GM19324 (cell line): ENCODE data around the gene PRSS36.
"Not testable (repeated sequence)": the region's sequence is repeated elsewhere in the genome, so short reads cannot be mapped to it uniquely, and the experiment has no call there.

Experiments
- ATAC-seq: cut with Tn5 transposase; IDR thresholded peaks from one replicate; pipeline ENCODE4 v1.9.1; 2021; ENCODE audit warnings: mild to moderate bottlenecking, moderate library complexity; ENCODE audit not compliant: unreplicated experiment, low FRiP score

Gene PRSS36

GRCh38 chr16:31143011-31143693 is 6.7 kb downstream of the PRSS36 start:
- ATAC-seq = no peak

GRCh38 chr16:31142109-31143010 is 7.5 kb downstream of the PRSS36 start:
- peak; percentile 92 for ATAC-seq

- ATAC-seq = no peak
Observed at GRCh38 chr16:31141489-31142108, 8.3 kb downstream of the PRSS36 start.

- not testable (repeated sequence) for ATAC-seq
Observed at GRCh38 chr16:31141071-31141469, 8.8 kb downstream of the PRSS36 start.

GRCh38 chr16:31138621-31139578 is 11.0 kb downstream of the PRSS36 start:
- ATAC-seq = no peak

- ATAC-seq = not testable (repeated sequence)
Observed at GRCh38 chr16:31136822-31137499, 12.9 kb downstream of the PRSS36 start.

- ATAC-seq = no peak
Observed at GRCh38 chr16:31136287-31136662, 13.6 kb downstream of the PRSS36 start.

- ATAC-seq = no peak
Observed at GRCh38 chr16:31135535-31136286, 14.2 kb downstream of the PRSS36 start, which contains the start of gene PRSS8. Gene PRSS8 (minus strand): TSS chr16:31135727. CDS start chr16:31135498, 229 bp downstream.

GRCh38 chr16:31134625-31135534 is 15.0 kb downstream of the PRSS36 start:
- ATAC-seq = no peak

GRCh38 chr16:31134091-31134571 is 15.7 kb downstream of the PRSS36 start:
- ATAC-seq = no peak

GRCh38 chr16:31133046-31133501 is 16.8 kb downstream of the PRSS36 start:
- ATAC-seq = no peak

- ATAC-seq = no peak
Observed at GRCh38 chr16:31132303-31132979, 17.4 kb downstream of the PRSS36 start.

- no peak for ATAC-seq
Observed at GRCh38 chr16:31131841-31132271, 18.0 kb downstream of the PRSS36 start.

GRCh38 chr16:31131416-31131815 is 18.4 kb downstream of the PRSS36 start:
- no peak for ATAC-seq

- ATAC-seq = no peak
Observed at GRCh38 chr16:31130899-31131298, 19.0 kb downstream of the PRSS36 start.

GRCh38 chr16:31130336-31130891 is 19.5 kb downstream of the PRSS36 start:
- no peak for ATAC-seq
